CD4-positive, alpha-beta T cell treated with Interleukin-15 for 4 hours (primary cell): ENCODE measurements around the gene GRIK3.
"Not testable (repeated sequence)": the region's sequence is repeated elsewhere in the genome, so short reads cannot be mapped to it uniquely, and the experiment has no call there.

ENCODE experiments used
- DNase-seq: peaks from one replicate; pipeline ENCODE4 v3.0.0-alpha.2; 2020; ENCODE audit warnings: low spot score

GRIK3 gene

DNA sequence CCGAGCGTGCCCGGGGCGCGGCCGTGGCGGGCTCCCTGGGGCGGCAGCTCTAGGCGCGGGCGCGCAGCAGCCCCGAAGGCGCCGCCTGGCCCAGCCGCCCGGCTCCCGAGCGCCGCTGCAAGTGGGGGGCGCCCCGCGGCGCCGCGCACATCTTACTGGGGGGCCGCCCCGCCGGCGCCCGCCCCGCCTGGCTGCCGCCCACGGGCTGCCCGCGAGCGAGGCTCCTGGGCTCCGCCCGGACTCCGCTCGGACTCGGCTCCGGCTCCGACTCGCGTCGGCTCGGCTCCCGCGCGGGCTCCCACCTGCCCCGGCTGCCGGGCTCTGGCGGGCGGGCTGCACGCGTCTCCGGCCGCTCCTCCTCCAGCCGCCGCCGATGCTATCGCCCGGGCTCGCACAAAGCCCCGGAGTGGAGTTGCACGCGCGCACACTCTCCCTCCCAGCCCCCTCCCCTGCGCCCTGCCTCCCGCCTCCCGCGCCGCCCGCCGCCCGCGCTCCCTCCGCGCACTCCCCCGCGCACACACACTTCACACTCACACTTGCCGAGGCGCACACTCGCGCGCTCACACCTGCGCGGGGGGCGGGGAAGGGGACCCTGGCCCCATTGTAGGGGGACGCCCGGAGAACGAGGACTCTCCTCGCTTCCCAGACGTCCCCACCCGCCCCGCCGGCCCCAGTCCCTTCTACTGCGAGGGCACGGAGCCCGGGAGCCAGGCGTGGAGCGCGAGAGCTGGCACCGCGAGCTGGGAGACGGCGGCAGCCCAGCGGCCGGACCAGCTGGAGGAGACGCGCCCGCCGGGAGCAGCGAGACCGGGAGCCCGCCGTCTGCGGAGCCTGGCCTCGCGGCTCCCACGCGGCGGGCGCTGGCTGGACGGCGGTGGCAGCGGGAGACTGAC, at the start of gene GRIK3:
TSS of gene GRIK3 (minus strand) at position 395 of the 893 bp plus-strand sequence. CDS start 407 bp downstream, outside the sequence.
- no peak for DNase-seq

GRCh38 chr1:37084013-37084412, 49.7 kb upstream of the GRIK3 start:
- no peak for DNase-seq

DNA sequence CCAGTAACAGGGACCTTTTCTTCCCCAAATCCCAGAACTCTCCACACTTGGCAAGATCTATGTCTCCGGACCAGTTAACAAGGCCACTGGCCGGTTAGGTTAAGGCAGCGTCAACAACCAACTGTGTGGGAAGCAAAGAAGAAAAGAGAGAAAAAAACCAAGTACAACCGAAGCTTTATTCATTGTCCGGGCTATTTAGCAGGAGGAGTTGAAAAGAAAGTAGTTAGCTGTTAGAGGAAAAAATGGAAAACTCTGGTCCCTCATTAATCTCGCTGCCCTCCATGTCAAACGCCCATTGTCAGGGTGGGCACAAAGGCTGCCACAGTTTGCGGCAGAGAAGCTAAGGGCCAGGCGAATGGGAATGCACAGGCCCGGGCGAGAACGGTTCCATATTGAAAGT, 49.3 kb upstream of the GRIK3 start:
- no peak for DNase-seq

DNA sequence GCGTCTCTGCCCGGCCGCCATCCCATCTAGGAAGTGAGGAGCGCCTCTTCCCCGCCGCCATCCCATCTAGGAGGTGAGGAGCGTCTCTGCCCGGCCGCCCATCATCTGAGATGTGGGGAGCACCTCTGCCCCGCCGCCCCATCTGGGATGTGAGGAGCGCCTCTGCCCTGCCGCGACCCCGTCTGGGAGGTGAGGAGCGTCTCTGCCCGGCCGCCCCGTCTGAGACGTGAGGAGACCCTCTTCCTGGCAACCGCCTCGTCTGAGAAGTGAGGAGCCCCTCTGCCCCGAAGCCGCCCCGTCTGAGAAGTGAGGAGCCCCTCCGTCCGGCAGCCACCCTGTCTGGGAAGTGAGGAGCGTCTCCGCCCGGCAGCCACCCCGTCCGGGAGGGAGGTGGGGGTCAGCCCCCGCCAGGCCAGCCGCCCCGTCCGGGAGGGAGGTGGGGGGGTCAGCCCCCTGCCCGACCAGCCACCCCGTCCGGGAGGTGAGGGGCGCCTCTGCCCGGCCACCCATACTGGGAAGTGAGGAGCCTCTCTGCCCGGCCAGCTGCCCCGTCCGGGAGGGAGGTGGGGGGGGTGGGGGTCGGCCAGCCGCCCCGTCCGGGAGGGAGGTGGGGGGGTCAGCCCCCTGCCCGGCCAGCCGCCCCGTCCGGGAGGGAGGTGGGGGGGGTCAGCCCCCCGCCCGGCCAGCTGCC, 46.1 kb upstream of the GRIK3 start:
- DNase-seq: not testable (repeated sequence)

DNA sequence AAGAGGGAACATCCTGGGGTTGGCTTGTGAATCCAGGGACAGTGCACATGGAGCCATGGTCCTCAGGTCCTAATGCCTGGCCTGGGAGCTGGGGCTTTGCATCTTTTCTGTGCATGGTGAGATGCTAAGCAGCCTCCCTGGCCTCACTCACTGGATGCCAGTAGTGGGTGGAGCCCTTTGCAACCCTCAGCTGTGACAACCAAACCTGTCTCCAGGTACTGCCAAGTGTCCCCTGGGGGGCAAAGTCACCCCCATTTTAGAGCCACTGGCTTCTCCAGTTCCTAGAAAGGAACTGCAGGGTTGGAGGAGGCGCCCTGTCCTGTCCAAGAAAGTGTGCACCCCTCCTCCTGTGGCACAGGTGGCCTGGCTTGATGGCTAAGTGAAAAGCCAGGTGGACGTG, 44.6 kb upstream of the GRIK3 start:
- DNase-seq: no peak

DNA sequence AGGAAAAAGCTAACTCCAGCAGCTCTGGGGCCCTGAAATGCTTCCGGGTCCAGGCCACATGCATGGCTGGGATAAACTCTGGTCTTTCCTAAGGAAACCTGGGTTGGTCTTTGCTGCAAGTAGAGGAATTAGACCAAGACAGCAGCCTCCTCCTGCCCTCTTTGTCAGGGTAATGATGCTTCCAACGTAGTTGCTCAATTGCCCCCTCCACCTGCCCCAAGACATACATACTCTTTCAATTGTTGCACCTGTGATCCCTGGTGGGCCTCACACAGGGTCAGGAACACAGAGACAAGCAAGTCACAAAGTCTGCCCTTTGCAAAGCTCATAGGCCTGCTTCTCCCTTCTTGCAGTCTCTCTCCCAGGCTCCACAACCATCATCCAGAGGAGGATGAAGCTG, 41.9 kb upstream of the GRIK3 start:
- no peak for DNase-seq

DNA sequence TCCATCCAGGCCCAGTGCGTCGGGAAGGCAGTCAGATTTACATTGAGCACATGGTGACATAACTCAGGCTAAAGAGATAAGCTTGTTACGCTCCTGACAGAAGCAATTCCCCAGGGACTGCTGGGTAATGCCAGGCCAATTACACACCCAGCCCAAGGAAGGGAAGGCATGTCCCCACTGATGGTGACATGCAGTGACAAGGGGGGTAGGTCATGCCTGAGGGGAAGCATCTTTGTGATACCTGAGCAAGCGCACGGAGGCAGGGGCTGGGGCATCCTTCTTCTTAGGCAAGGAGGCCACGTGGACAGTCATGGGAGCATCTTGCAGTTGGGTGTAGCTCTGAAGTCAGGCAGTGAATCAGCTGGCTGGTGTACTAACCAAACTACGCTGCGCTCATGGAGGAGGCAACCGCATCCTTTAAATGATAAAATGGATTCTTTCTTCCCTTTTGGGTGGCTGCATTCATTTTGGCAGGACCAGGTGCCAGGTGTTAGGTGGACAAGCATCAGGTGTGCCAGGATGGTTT, 39.6 kb upstream of the GRIK3 start:
- DNase-seq: no peak

GRCh38 chr1:37073152-37073853, 39.0 kb upstream of the GRIK3 start:
- no peak for DNase-seq

DNA sequence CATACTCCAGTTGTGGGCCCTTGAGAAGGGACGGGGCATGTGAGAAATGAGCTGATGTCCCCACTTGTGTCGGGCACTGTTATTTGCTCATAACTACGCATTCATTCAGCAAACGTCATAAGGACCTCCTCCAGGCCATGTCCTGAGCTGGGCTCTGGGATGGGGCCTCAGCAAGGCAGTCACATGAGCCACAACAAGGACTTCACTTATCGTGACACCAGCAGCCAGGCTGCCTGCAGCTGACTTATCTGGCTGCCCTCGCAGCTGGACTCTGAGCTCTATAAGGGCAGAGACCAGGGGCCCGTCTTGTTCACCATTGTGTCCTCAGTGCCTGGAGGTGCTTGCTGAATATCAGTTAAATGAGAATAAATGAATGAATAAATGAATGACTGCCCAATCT, 37.5 kb upstream of the GRIK3 start:
- no peak for DNase-seq

- no peak for DNase-seq
Measured at GRCh38 chr1:37070126-37070525, 35.8 kb upstream of the GRIK3 start.

GRCh38 chr1:37069406-37069805, 35.1 kb upstream of the GRIK3 start:
- DNase-seq: no peak

DNA sequence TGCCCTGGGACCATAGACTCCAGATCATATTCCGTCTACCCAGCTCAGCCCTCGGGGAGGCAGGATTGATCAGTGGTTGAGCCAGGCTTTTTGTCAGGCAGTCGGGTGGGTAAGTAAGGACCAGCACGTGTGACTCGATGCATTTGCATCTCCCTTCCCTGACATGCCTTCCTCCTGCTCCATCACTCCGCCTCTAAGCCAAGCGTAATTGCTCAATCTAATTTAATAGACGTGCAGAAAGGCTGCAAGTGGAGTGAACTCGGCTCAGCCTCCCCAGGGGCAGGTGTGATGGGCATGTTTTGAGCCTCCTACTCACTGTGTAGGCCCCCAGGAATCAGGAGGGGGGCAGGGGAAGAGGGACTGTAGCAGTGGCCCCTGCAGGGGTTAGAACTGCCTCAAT, 34.6 kb upstream of the GRIK3 start:
- no peak for DNase-seq

- no peak for DNase-seq
Measured at GRCh38 chr1:37068260-37068659, 33.9 kb upstream of the GRIK3 start.

DNA sequence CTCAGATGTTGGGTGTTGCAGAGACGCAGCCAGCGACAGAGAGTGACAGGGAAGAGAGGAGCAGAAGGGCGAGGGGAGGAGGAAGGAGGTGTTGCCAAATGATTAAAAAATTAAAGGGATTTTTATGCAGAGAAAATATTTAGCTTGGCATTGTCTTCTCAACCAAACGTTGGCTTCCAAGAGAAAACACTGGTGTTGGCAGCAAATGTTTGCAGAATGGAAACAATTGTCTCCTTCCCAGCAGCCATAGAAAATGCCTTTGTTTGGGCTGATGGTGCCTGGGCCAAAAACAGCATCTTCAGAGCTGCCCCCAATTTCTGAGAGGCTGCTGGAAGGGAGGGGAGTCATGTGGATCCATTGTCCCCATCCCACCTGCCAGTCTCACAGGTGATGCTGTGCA, 29.7 kb upstream of the GRIK3 start:
- no peak for DNase-seq

DNA sequence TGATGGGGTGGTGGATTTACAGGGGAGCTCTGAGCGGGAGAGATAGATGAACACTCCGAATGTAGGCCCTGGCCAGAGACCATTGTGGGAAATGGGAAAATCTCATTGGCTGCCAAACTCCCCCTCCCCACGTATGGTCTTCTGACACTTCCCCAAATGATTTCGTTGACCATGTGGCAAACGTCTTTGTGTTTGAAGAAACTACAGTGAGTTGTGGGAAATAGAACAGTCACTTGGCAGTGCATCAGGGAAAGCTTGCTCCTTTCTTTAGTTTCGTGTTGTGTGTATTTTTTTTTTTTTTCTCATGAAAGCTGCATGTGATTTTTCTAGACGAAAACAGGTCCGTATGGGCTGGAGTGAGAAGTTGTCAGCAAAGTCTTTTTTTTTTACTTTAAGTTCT, 25.0 kb upstream of the GRIK3 start:
- DNase-seq: no peak

GRCh38 chr1:37058424-37058988, 24.2 kb upstream of the GRIK3 start:
- DNase-seq: no peak

DNA sequence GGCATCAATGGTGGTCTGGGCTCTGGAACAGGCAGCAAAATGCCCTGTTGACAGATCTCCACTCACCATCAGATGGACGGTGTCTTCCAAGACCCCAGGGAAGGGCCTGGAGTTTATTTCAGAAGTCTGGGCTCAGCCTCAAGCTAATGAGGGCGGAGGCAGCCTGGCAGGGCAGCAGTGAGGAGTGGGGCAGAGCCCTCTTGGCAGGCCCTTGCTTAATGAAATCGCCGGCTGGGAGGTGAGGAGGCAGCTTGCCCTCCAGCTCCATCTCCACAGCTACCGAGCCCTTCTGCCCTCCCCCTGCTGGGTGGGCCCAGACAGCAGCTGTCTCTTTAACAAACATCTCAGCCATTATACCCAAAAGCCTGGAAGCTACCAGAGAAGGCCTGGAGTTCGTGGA, 22.0 kb upstream of the GRIK3 start:
- no peak for DNase-seq

GRCh38 chr1:37055631-37056030, 21.3 kb upstream of the GRIK3 start:
- DNase-seq: no peak

DNA sequence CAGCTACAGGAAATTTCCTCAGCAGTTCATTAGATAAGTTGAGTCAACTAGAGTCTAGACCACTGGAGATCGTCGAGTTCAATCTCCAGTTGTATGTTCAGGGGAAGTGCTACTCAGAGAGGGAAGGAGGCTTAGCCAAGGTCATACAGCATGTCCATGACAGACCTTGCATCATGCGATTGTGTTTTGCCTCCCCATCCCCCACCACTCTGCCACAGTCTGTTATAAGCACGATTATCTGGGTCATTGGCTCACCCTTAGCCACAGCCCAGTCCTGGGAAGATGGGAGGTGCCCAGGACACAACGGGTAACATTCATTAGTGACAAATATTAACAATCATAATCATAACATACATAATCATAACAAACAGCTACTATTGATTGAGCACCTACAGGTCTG, 18.9 kb upstream of the GRIK3 start:
- no peak for DNase-seq

DNA sequence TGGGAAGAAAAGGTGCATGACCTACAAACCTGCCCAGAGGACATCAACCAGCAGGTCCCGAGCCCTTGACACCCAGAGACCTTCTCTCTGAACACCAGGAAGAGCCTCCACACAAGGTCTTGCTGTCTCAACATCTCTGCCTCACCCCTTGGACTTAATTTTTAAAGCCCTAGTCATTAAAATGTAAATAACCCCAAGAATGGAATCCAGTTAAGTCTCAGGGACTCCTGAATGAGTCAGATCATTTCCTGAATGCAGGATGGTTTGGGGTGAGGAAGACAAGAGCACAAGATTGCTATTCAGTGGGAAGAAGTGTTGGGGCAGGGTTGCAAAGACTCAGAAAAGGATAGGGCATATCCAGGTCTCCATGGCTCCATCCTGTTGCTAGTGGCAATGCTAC, 17.8 kb upstream of the GRIK3 start:
- DNase-seq: no peak

DNA sequence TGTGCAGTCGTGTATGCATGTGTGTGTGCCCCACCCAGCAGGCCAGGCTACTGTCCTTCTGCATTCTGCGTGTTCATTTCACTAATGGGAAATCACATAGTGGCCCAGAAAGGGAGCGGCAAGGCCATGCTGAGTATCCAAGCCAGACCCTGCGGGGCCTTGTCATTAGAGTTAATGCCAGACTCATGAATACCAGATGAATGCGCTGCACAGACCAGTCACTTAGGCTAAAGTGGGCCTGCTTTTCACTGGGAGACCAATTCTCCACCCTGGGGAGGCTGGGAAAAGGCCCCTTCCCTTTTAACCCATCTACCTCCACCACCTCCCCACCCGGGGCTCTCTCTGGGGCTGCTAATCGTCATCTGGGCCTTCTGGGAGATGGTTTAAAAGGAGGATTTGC, 17.0 kb upstream of the GRIK3 start:
- DNase-seq: no peak

- DNase-seq: no peak
Measured at GRCh38 chr1:37047542-37047941, 13.2 kb upstream of the GRIK3 start.
